GM18502 (cell line): Measurements from ENCODE around the gene LAMC1.
"Not testable (repeated sequence)": the region's sequence is repeated elsewhere in the genome, so short reads cannot be mapped to it uniquely, and the experiment has no call there.

Experiments used
- ATAC-seq: cut with Tn5 transposase; IDR thresholded peaks from one replicate; pipeline ENCODE4 v1.9.1; 2021; ENCODE audit warnings: mild to moderate bottlenecking; ENCODE audit not compliant: unreplicated experiment, poor library complexity

The LAMC1 gene

GRCh38 chr1:183039985-183040447 lies 16.8 kb downstream of the LAMC1 start:
- ATAC-seq: no peak

- no peak for ATAC-seq
Observed at GRCh38 chr1:183040547-183040971, 17.3 kb downstream of the LAMC1 start.

- ATAC-seq: no peak
Observed at GRCh38 chr1:183043254-183043653, 20.0 kb downstream of the LAMC1 start.

- no peak for ATAC-seq
Observed at GRCh38 chr1:183043872-183044854, 20.9 kb downstream of the LAMC1 start.

GRCh38 chr1:183044893-183045649 lies 21.9 kb downstream of the LAMC1 start:
- no peak for ATAC-seq

- ATAC-seq: peak; percentile 99
Observed at GRCh38 chr1:183048087-183049085, 25.2 kb downstream of the LAMC1 start.

GRCh38 chr1:183051546-183051945 lies 28.3 kb downstream of the LAMC1 start:
- ATAC-seq: no peak

GRCh38 chr1:183052861-183053260 lies 29.6 kb downstream of the LAMC1 start:
- ATAC-seq: no peak

GRCh38 chr1:183058851-183059502 lies 35.8 kb downstream of the LAMC1 start:
- ATAC-seq: no peak

GRCh38 chr1:183061194-183061593 lies 38.0 kb downstream of the LAMC1 start:
- no peak for ATAC-seq

GRCh38 chr1:183063349-183063748 lies 40.1 kb downstream of the LAMC1 start:
- ATAC-seq: no peak

GRCh38 chr1:183065168-183065706 lies 42.0 kb downstream of the LAMC1 start:
- no peak for ATAC-seq

GRCh38 chr1:183066432-183066831 lies 43.2 kb downstream of the LAMC1 start:
- not testable (repeated sequence) for ATAC-seq

GRCh38 chr1:183069562-183070216 lies 46.5 kb downstream of the LAMC1 start:
- no peak for ATAC-seq

- no peak for ATAC-seq
Observed at GRCh38 chr1:183070234-183070922, 47.2 kb downstream of the LAMC1 start.

- ATAC-seq: peak; percentile 83
Observed at GRCh38 chr1:183070923-183071618, 47.9 kb downstream of the LAMC1 start.

- not testable (repeated sequence) for ATAC-seq
Observed at GRCh38 chr1:183072595-183072994, 49.4 kb downstream of the LAMC1 start.
